ENCODE data around the gene KCNK18. TPM values are rescaled to one million over a fixed set of nuclear protein-coding genes. Genes with fewer than 3 reads are reported as not detected.

KCNK18 gene
- total and polyA plus RNA-seq, 2 donors (not counting 3 experiments of a cell fraction or from before 2014, with no cell fraction given), result not detected

DNA sequence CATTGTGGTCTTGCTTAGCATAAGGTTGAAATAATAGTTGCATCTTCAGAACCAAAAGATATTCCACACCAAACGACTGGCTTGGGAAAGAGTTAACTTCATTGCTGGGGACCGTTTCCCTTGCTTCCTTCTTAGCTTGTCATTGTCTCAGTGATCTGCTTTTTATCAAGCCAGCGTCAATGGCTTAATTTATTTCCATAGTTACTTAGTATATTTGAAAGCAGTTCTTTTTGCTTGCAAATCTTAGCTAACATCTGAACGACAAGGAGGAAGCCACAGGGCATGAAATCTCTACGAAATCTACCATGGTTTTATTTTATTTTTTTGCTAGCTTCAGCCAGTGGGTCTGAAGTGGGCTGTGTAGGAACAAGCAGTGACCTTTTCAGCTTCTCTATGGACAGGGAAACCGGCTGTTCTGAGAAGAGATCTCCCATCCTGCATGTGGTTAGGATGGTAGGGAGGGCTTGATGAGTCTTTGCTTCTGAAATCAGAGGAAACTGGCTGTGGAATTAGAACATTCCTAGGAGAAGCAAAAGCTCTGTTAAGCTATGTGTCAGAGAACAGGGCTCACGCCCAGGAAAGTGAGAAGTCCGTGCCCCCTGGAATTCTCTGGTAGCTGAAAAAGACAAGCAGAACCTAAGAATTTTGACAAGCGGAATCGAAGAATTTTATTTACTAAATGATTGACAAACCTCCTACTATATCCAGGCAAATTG is 51.6 kb downstream of the KCNK18 start:
- Histone ChIP-seq H2AFZ (ENCODE audit: low read depth, low read length) (no peak overlapping the region), H3K4me1 (ENCODE audit: control insufficient read depth, extremely low read depth, insufficient read depth, low read length) (no peaks in the 10 kb centered on the region), H3K4me3 (replicated peaks in 1 of 3; ENCODE audit: insufficient read depth in 1 of 3, low read depth in 1 of 3, low read length in 3 of 3) (no peak overlapping the region), H3K4me2 (ENCODE audit: insufficient read depth, low read length) (no peak overlapping the region), H3K9me3 (replicated peaks; ENCODE audit: control insufficient read depth, insufficient read depth, low read length) (no peaks in the 10 kb centered on the region), H3K27ac (ENCODE audit: insufficient read depth, low read depth, low read length) (no peak overlapping the region), H4K20me1 (replicated peaks; ENCODE audit: control insufficient read depth, extremely low read depth, insufficient read depth, low read length) (no peaks in the 10 kb centered on the region), H3K9me1 (replicated peaks; ENCODE audit: control insufficient read depth, extremely low read depth, insufficient read depth, low read length) (no peaks in the 10 kb centered on the region), H3K36me3 (ENCODE audit: control insufficient read depth in 2 of 2, extremely low read depth in 1 of 2, insufficient read depth in 2 of 2, low read length in 2 of 2) (no peaks in the 10 kb centered on the region), H3K27me3 (ENCODE audit: control insufficient read depth in 2 of 2, insufficient read depth in 2 of 2, low read length in 2 of 2) (peaks cover 0 to 4% of the 10 kb centered on the region in 2 experiments), H3K9ac (replicated peaks; ENCODE audit: extremely low read depth, insufficient read depth, low read length) (no peak overlapping the region), H3K79me2 (ENCODE audit: control insufficient read depth, insufficient read depth, low read length) (no peaks in the 10 kb centered on the region)
- no TSS peak for BruUV-seq (replicated peaks)
- intact Hi-C loops (cut with micrococcal nuclease) (no loop called here), dilution Hi-C loops (cut with MboI; ENCODE audit: extremely low pct_ligation_motif_present, low sequenced_read_pairs) (no loop called here)
- no peak for DNase-seq (ENCODE audit: low read depth, low spot score)
- ChIA-PET POLR2A (no interaction called here), CTCF (interaction anchor here (1.7 to 2.0 kb wide), 3 partner anchors 13 to 70 kb away, joined by 4 to 10 read pairs (median 5); no protein-coding TSS in a partner anchor)
- no peak for FAIRE-seq
- TF ChIP-seq JUN (IDR thresholded peaks at IDR 0.05; ENCODE audit: borderline replicate concordance, insufficient read depth, insufficient read length, low read depth), result no peak
- no peak for TF ChIP-seq MYC (IDR thresholded peaks at IDR 0.05; ENCODE audit: low read depth, low read length)
- TF ChIP-seq POLR2AphosphoS5 (IDR thresholded peaks at IDR 0.05; ENCODE audit: insufficient read depth, low read depth, low read length), result no peak
- no peak for TF ChIP-seq MAX (IDR thresholded peaks at IDR 0.05; ENCODE audit: insufficient read depth, insufficient read length)
- no peak for TF ChIP-seq EZH2 (IDR thresholded peaks at IDR 0.05; ENCODE audit: borderline replicate concordance, low read depth, low read length, severe bottlenecking)
- TF ChIP-seq, protein P1, sequence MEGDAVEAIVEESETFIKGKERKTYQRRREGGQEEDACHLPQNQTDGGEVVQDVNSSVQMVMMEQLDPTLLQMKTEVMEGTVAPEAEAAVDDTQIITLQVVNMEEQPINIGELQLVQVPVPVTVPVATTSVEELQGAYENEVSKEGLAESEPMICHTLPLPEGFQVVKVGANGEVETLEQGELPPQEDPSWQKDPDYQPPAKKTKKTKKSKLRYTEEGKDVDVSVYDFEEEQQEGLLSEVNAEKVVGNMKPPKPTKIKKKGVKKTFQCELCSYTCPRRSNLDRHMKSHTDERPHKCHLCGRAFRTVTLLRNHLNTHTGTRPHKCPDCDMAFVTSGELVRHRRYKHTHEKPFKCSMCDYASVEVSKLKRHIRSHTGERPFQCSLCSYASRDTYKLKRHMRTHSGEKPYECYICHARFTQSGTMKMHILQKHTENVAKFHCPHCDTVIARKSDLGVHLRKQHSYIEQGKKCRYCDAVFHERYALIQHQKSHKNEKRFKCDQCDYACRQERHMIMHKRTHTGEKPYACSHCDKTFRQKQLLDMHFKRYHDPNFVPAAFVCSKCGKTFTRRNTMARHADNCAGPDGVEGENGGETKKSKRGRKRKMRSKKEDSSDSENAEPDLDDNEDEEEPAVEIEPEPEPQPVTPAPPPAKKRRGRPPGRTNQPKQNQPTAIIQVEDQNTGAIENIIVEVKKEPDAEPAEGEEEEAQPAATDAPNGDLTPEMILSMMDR (IDR thresholded peaks at IDR 0.05; ENCODE audit: extremely low read depth in 1 of 2, insufficient read depth in 1 of 2, low read depth in 1 of 2, low read length in 2 of 2), result no peak
- no peak for TF ChIP-seq FOS (IDR thresholded peaks at IDR 0.05; ENCODE audit: borderline replicate concordance, insufficient read depth, low read length)
- TF ChIP-seq GATA2 (IDR thresholded peaks at IDR 0.05; ENCODE audit: insufficient read depth, insufficient read length, low read depth, low read length), result no peak
- no peak for TF ChIP-seq POLR2A (IDR thresholded peaks at IDR 0.05; ENCODE audit: low read depth, low read length)
